H1 (cell line): Measurements from ENCODE around the gene DHX34. TPM values are rescaled to one million over a fixed set of nuclear protein-coding genes. Genes with fewer than 3 reads are reported as not detected.

ENCODE experiments used
- CTCF ChIA-PET: fragments of 300-600 bp; sonication (Branson Sonifier 250); formaldehyde crosslinking; loops from one replicate; lab custom pipeline; 2021; ENCODE audit not compliant: partially characterized antibody; lab: Charles Lee
- POLR2A ChIA-PET: fragments of 300-600 bp; sonication (Branson Sonifier 250); formaldehyde crosslinking; loops from one replicate; lab custom pipeline; 2021; ENCODE audit warnings: inconsistent platforms; ENCODE audit not compliant: partially characterized antibody; lab: Charles Lee
- DNase-seq, 2 experiments: peaks; one replicate each; pipeline versions ENCODE4 v3.0.0 to v3.0.0-alpha.2; 2010 to 2022; ENCODE audit warnings: low spot score in 2 of 2, low read depth in 1 of 2, mixed read lengths in 1 of 2
- FAIRE-seq: peaks from 2 replicates; lab custom pipeline; 2011; peaks lifted over from hg19 to GRCh38; lab: Jason Lieb, UNC
- H2AFZ ChIP-seq: 2 replicates; pipeline ENCODE4 v1.8.1; 2012; ENCODE audit warnings: low read length, inconsistent platforms
- H2AK5ac ChIP-seq: 2 replicates; pipeline ENCODE4 v1.6.1; 2013; ENCODE audit warnings: low read depth, low read length
- H2BK120ac ChIP-seq: replicated peaks from 2 replicates; pipeline ENCODE3; 2013; ENCODE audit warnings: low read depth, low read length, inconsistent platforms
- H2BK12ac ChIP-seq: 2 replicates; pipeline ENCODE4 v1.6.1; 2013; ENCODE audit warnings: low read depth, low read length
- H2BK15ac ChIP-seq: 2 replicates; pipeline ENCODE4 v1.6.1; 2013; ENCODE audit warnings: low read length
- H2BK20ac ChIP-seq: 2 replicates; pipeline ENCODE4 v1.6.1; 2013; ENCODE audit warnings: low read length
- H2BK5ac ChIP-seq: 2 replicates; pipeline ENCODE4 v1.6.1; 2013; ENCODE audit warnings: low read depth, low read length
- H3K14ac ChIP-seq: 2 replicates; pipeline ENCODE4 v1.6.1; 2013; ENCODE audit warnings: inconsistent platforms; ENCODE audit not compliant: insufficient read length
- H3K18ac ChIP-seq: 2 replicates; pipeline ENCODE4 v1.6.1; 2013; ENCODE audit warnings: low read length; ENCODE audit errors: extremely low read depth
- H3K23ac ChIP-seq: 2 replicates; pipeline ENCODE4 v1.6.1; 2013; ENCODE audit warnings: inconsistent platforms; ENCODE audit not compliant: insufficient read length
- H3K23me2 ChIP-seq: 2 replicates; pipeline ENCODE4 v1.6.1; 2013; ENCODE audit warnings: low read depth, low read length
- H3K27ac ChIP-seq: 2 replicates; pipeline ENCODE4 v1.6.1; 2011; ENCODE audit warnings: low read depth, low read length, inconsistent platforms
- H3K27me3 ChIP-seq, 4 experiments: replicated peaks in 1 of 4; 1 replicate in 1 of 4; 2 replicates in 3 of 4; pipeline versions ENCODE4 v1.6.1 to v1.8.1; 2011 to 2013; ENCODE audit warnings: low read length in 3 of 4, mild to moderate bottlenecking in 3 of 4, inconsistent platforms in 2 of 4, mixed read lengths in 2 of 4, moderate library complexity in 1 of 4; ENCODE audit not compliant: control insufficient read depth in 3 of 4, insufficient read depth in 3 of 4; ENCODE audit errors: extremely low read depth in 1 of 4
- H3K36me3 ChIP-seq, 4 experiments: 2 replicates each; pipeline versions ENCODE4 v1.6.1 to v1.8.1; 2011 to 2013; ENCODE audit warnings: mild to moderate bottlenecking in 4 of 4, low read length in 3 of 4, moderate library complexity in 2 of 4, control low read depth in 1 of 4, inconsistent platforms in 1 of 4; ENCODE audit not compliant: insufficient read depth in 4 of 4, control insufficient read depth in 2 of 4
- H3K4ac ChIP-seq: replicated peaks from 2 replicates; pipeline ENCODE3; 2013; ENCODE audit warnings: low read length, low read depth, mixed read lengths, inconsistent platforms; ENCODE audit not compliant: insufficient read length
- H3K4me1 ChIP-seq, 4 experiments: replicated peaks in 1 of 4; 1 replicate in 1 of 4; 2 replicates in 3 of 4; pipeline versions ENCODE4 v1.6.1 to v1.8.1; 2011 to 2013; ENCODE audit warnings: low read length in 3 of 4, inconsistent platforms in 2 of 4, mixed read lengths in 1 of 4; ENCODE audit not compliant: insufficient read depth in 4 of 4, control insufficient read depth in 3 of 4
- H3K4me2 ChIP-seq, 2 experiments: 2 replicates each; pipeline versions ENCODE4 v1.6.1 to v1.8.1; 2011 to 2013; ENCODE audit warnings: low read depth in 2 of 2, low read length in 2 of 2, control low read depth in 1 of 2, inconsistent platforms in 1 of 2, mild to moderate bottlenecking in 1 of 2; ENCODE audit not compliant: insufficient read depth in 1 of 2
- H3K4me3 ChIP-seq, 4 experiments: fragments of 200-600, 300-600 bp in 1 of 4; sonication (generic), shearing (Covaris generic), sonication (Bioruptor Twin) in 1 of 4; 2 replicates each; pipeline versions ENCODE4 v1.5.1 to v1.8.1; 2011 to 2016; ENCODE audit warnings: low read length in 4 of 4, low read depth in 3 of 4, control low read depth in 2 of 4, inconsistent platforms in 2 of 4, mild to moderate bottlenecking in 2 of 4, mixed read lengths in 1 of 4, moderate library complexity in 1 of 4; ENCODE audit not compliant: insufficient read depth in 2 of 4; ENCODE audit errors: extremely low read depth in 1 of 4
- H3K56ac ChIP-seq: replicated peaks from 2 replicates; pipeline ENCODE3; 2013; ENCODE audit warnings: low read depth, mild to moderate bottlenecking, mixed read lengths, low read length, inconsistent platforms; ENCODE audit not compliant: insufficient read length
- H3K79me1 ChIP-seq: 2 replicates; pipeline ENCODE4 v1.6.1; 2013; ENCODE audit warnings: low read depth, low read length, control low read depth
- H3K79me2 ChIP-seq, 2 experiments: 2 replicates each; pipeline versions ENCODE4 v1.6.1 to v1.8.1; 2012 to 2013; ENCODE audit warnings: low read length in 2 of 2, mild to moderate bottlenecking in 2 of 2, inconsistent platforms in 1 of 2; ENCODE audit not compliant: insufficient read depth in 2 of 2, control insufficient read depth in 1 of 2
- H3K9ac ChIP-seq, 4 experiments: replicated peaks in 1 of 4; 1 replicate in 1 of 4; 2 replicates in 3 of 4; pipeline versions ENCODE4 v1.6.1 to v1.8.1; 2011 to 2013; ENCODE audit warnings: low read depth in 3 of 4, low read length in 3 of 4, control low read depth in 2 of 4, mild to moderate bottlenecking in 2 of 4, moderate library complexity in 2 of 4, inconsistent platforms in 1 of 4; ENCODE audit errors: extremely low read depth in 1 of 4
- H3K9me3 ChIP-seq, 2 experiments: 2 replicates each; pipeline versions ENCODE4 v1.6.1 to v1.8.1; 2012 to 2013; ENCODE audit warnings: mild to moderate bottlenecking in 2 of 2, moderate library complexity in 2 of 2, control low read depth in 1 of 2, inconsistent platforms in 1 of 2, low read depth in 1 of 2, low read length in 1 of 2, mixed read lengths in 1 of 2; ENCODE audit not compliant: insufficient read depth in 2 of 2
- H4K20me1 ChIP-seq, 2 experiments: replicated peaks in 1 of 2; 2 replicates each; pipeline versions ENCODE3 to v1.8.1; 2011 to 2013; ENCODE audit warnings: inconsistent platforms in 2 of 2, low read length in 2 of 2, mild to moderate bottlenecking in 1 of 2; ENCODE audit not compliant: insufficient read depth in 2 of 2, control insufficient read depth in 1 of 2
- H4K5ac ChIP-seq: 2 replicates; pipeline ENCODE4 v1.6.1; 2013; ENCODE audit warnings: low read length, low read depth, mixed read lengths, inconsistent platforms; ENCODE audit not compliant: insufficient read length
- H4K8ac ChIP-seq: 2 replicates; pipeline ENCODE4 v1.8.0; 2013; ENCODE audit warnings: mild to moderate bottlenecking, moderate library complexity, low read length, inconsistent platforms; ENCODE audit not compliant: insufficient read depth; ENCODE audit errors: extremely low read depth
- H4K91ac ChIP-seq: replicated peaks from 2 replicates; pipeline ENCODE3; 2013; ENCODE audit warnings: low read length, mixed read lengths, inconsistent platforms; ENCODE audit not compliant: insufficient read length
- CBX8 ChIP-seq: fragments of 300-800, 300-1000 bp; sonication (generic); IDR thresholded peaks from 2 replicates; pipeline ENCODE4 v1.7.1; 2016; ENCODE audit warnings: low read depth, low read length, borderline replicate concordance
- CHD2 ChIP-seq: IDR thresholded peaks from 2 replicates; pipeline ENCODE4 v1.6.1; 2012; ENCODE audit warnings: low read length, improper control_type of control experiment
- EGR1 ChIP-seq: IDR thresholded peaks from 2 replicates; pipeline ENCODE4 v1.6.1; 2011; ENCODE audit warnings: low read depth, low read length, borderline replicate concordance
- EP300 ChIP-seq, 2 experiments: IDR thresholded peaks; 1 replicate in 1 of 2; 2 replicates in 1 of 2; pipeline ENCODE4 v1.6.1; 2011 to 2012; ENCODE audit warnings: low read depth in 2 of 2, low read length in 2 of 2, mild to moderate bottlenecking in 2 of 2, borderline replicate concordance in 1 of 2, inconsistent platforms in 1 of 2, moderate library complexity in 1 of 2
- KDM5A ChIP-seq: fragments of 200-600 bp; IDR thresholded peaks from 2 replicates; pipeline ENCODE4 v1.7.1; 2012; ENCODE audit warnings: mild to moderate bottlenecking, low read length, inconsistent platforms, mixed read lengths
- SIN3A ChIP-seq, 2 experiments: IDR thresholded peaks in 1 of 2; conservative IDR thresholded peaks in 1 of 2; 2 replicates each; pipeline ENCODE4 v1.6.1; 2011 to 2012; ENCODE audit warnings: low read length in 2 of 2, improper control_type of control experiment in 1 of 2, low read depth in 1 of 2, mild to moderate bottlenecking in 1 of 2
- SP4 ChIP-seq: IDR thresholded peaks from 2 replicates; pipeline ENCODE4 v1.6.1; 2012; ENCODE audit warnings: low read length, inconsistent platforms
- TEAD4 ChIP-seq: IDR thresholded peaks from 2 replicates; pipeline ENCODE4 v1.6.1; 2012; ENCODE audit warnings: low read depth, low read length, inconsistent platforms, mixed read lengths
- WGBS, 2 experiments: shearing (Covaris generic) in 1 of 2; methylation state at CpG; one replicate each; pipeline versions ENCODE4 v1.1.6 to v1.1.7; 2013 to 2015; ENCODE audit warnings: low lambda C conversion rate in 2 of 2, mixed read lengths in 2 of 2, inconsistent platforms in 1 of 2, low coverage in 1 of 2, missing lambda C conversion rate in 1 of 2; ENCODE audit not compliant: insufficient replicate concordance in 2 of 2, insufficient coverage in 1 of 2, insufficient read length in 1 of 2; ENCODE audit errors: extremely low coverage in 1 of 2, missing lambda C conversion rate in 1 of 2; 5-methylcytosine and 5-hydroxymethylcytosine counted together
- polyA plus RNA-seq, 7 experiments: library from polyadenylated mRNA; depleted of rRNA in 3 of 7; stranded (reverse) in 5 of 7; unstranded in 2 of 7; fragments of >200 nt in 5 of 7; fragments of 200-250 nt in 2 of 7; gene quantifications; 1 replicate in 5 of 7; 2 replicates in 1 of 7; 4 replicates in 1 of 7; pipeline versions ENCODE4 v1.2.1 to v1.2.3, GENCODE V29; 2011 to 2013; ENCODE audit warnings: missing spikeins in 2 of 7, mixed read lengths in 2 of 7
- total RNA-seq: library from RNA; stranded (reverse); fragmentation: NEBNext Ultra II Directional; extraction: Animal tissue kit (Norgen Biotek cat#: 25700); gene quantifications from 2 replicates; pipeline ENCODE4 v1.2.1, GENCODE V29; 2021
- TF ChIP-seq, protein P1 (sequence below): IDR thresholded peaks from 2 replicates; pipeline ENCODE4 v1.6.1; 2012; ENCODE audit warnings: low read length, inconsistent platforms

The DHX34 gene
- total and polyA plus RNA-seq, 2 of the 8 experiments (the other 6 are each of a cell fraction or from before 2014, with no cell fraction given): 17.5 to 24.3 TPM

DNA sequence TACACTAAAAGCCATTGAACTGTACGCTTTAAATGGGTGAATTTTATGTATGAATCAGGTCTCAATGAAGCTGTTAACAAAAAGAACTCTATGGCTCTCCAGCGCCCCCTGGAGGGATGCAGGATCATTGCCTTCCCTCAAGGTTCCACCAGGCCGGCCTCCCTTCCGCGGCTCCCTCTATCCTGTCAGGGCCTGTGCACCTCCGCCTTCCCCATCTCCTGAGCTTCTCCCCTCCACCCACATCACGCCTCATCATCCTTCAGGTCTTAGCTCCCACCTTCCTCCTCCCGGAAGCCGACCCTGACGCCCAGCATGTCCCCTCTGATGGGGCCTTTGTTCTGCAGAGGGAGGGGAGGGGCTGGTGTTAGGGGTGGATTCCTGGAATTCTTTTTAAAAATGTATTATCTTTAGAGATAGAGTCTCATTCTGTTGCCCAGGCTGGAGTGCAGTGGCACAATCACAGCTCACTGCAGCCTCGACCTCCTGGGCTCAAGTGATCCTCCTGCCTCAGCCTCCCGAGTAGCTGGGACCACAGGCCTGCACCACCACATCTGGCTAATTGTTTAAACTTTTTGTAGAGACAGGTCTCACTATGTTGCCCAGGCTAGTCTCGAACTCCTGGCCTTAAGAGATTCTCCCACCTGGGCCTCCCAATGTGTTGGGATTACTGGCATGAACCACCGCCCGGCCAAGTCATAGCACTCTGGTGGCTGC, 42.6 kb downstream of the DHX34 start:
- peak; percentile 13 for FAIRE-seq
- no peak for TF ChIP-seq SP4
- TF ChIP-seq CBX8: no peak
- TF ChIP-seq SIN3A (conservative IDR thresholded peaks at IDR 0.05 in 1 of 2, IDR thresholded peaks at IDR 0.05 in 1 of 2; ENCODE audit: low read depth in 1 of 2, low read length in 2 of 2): 0 out of 4 replicates have a peak, but pooled peaks of 1 of the 2 experiments have one; percentile 39
- TF ChIP-seq, protein P1, sequence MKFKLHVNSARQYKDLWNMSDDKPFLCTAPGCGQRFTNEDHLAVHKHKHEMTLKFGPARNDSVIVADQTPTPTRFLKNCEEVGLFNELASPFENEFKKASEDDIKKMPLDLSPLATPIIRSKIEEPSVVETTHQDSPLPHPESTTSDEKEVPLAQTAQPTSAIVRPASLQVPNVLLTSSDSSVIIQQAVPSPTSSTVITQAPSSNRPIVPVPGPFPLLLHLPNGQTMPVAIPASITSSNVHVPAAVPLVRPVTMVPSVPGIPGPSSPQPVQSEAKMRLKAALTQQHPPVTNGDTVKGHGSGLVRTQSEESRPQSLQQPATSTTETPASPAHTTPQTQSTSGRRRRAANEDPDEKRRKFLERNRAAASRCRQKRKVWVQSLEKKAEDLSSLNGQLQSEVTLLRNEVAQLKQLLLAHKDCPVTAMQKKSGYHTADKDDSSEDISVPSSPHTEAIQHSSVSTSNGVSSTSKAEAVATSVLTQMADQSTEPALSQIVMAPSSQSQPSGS: no peak
- no peak for TF ChIP-seq KDM5A
- peak; percentile 86 for TF ChIP-seq TEAD4
- peak; percentile 59; the same call in 1 of the 2 replicates for TF ChIP-seq EGR1
- no peak for TF ChIP-seq CHD2
- peak in 1 of 2 experiments; percentile 90; a peak in 2 of 3 replicates for TF ChIP-seq EP300 (IDR thresholded peaks at IDR 0.05; ENCODE audit: borderline replicate concordance in 1 of 2, low read depth in 2 of 2, low read length in 2 of 2)

More for the DNA sequence above, 42.6 kb downstream of the DHX34 start:
- Histone ChIP-seq H3K14ac (no peak overlapping the region), H2BK15ac (peak overlapping the region; percentile 36; the same call in 1 of the 2 replicates), H3K9me3 (peaks cover 0 to 7% of the 10 kb centered on the region in 2 experiments; a peak in 2 of 4 replicates), H4K20me1 (no peaks in the 10 kb centered on the region), H3K18ac (peak overlapping the region; percentile 83), H3K23ac (no peak overlapping the region), H3K9ac (no peak overlapping the region), H3K4ac (peak overlapping the region; percentile 97), H4K91ac (peak overlapping the region; percentile 97), H3K79me1 (no peaks in the 10 kb centered on the region), H3K27ac (no peak overlapping the region), H2AK5ac (no peak overlapping the region), H3K4me2 (no peak overlapping the region), H2BK20ac (peak overlapping the region; percentile 40), H2BK12ac (peak overlapping the region; percentile 41; the same call in 1 of the 2 replicates), H2AFZ (no peak overlapping the region), H3K23me2 (no peaks in the 10 kb centered on the region), H3K27me3 (no peaks in the 10 kb centered on the region), H2BK120ac (peak overlapping the region; percentile 86), H3K56ac (no peak overlapping the region), H4K8ac (peak overlapping the region; percentile 88; the same call in 1 of the 2 replicates), H3K79me2 (no peaks in the 10 kb centered on the region), H4K5ac (peak overlapping the region; percentile 26), H3K36me3 (no peaks in the 10 kb centered on the region), H3K4me3 (no peak overlapping the region), H2BK5ac (peak overlapping the region; percentile 92; the same call in 1 of the 2 replicates), H3K4me1 (peaks cover 0 to 3% (median 0%) of the 10 kb centered on the region in 4 experiments; a peak in 4 of 7 replicates)
- peak; percentile 89 to 97 for DNase-seq
- CTCF ChIA-PET: interaction anchor here (0.6 to 4.1 kb wide), 39 partner anchors 10 to 344 kb away, joined by 3 to 50 read pairs (median 5); partner anchors contain the start of genes DHX34 and MEIS3
- WGBS, 2 experiments: 42% methylated on average over 15 of the region's 15 CpGs; no CpG with 5 or more reads in 1 of the 2 experiments
- POLR2A ChIA-PET: interaction anchor here (0.5 to 1.8 kb wide), 16 partner anchors 8 to 219 kb away, joined by 3 to 6 read pairs (median 4); no protein-coding TSS in a partner anchor
